ENCODE results near the gene NEURL4.
"Not testable (repeated sequence)": the region's sequence is repeated elsewhere in the genome, so short reads cannot be mapped to it uniquely, and the experiment has no call there.

Gene NEURL4

DNA sequence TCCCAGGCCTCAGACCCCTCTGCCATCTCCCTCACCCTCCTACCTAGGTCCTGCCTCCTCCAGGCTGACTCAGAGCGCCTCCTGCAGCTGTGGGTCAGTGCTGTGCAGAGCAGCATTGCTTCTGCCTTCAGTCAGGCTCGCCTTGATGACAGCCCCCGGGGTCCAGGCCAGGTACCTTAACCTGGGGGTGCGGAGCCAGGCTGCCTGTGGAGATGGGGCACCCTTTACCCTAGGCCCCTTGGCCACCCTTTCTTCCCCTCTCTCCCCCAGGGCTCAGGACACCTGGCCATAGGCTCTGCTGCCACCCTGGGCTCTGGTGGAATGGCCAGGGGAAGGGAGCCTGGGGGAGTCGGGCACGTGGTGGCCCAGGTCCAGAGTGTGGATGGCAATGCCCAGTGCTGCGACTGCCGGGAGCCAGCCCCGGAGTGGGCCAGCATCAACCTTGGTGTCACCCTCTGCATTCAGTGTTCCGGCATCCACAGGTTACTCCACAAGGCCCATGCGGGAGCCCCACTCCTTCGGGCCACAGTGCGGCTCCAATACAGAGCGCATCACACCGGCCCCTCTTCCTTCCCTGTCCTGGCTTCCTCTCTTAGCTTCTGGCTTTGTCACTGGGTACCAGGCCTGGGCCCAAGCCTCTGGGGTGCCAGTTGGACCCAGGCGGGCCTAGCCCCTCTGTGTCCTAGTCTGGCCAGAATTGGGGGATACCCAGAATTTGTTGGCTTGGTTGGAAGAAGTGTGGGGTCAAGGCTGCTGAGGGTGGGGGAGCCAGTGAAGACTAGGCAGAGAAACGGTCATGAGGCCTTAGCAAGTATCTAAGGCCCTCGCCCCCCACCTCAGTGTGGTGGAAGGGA is 17.9 kb upstream of the NEURL4 start:
- no peak for DNase-seq

GRCh38 chr17:7343250-7343649 is 14.1 kb upstream of the NEURL4 start:
- no peak for DNase-seq

DNA sequence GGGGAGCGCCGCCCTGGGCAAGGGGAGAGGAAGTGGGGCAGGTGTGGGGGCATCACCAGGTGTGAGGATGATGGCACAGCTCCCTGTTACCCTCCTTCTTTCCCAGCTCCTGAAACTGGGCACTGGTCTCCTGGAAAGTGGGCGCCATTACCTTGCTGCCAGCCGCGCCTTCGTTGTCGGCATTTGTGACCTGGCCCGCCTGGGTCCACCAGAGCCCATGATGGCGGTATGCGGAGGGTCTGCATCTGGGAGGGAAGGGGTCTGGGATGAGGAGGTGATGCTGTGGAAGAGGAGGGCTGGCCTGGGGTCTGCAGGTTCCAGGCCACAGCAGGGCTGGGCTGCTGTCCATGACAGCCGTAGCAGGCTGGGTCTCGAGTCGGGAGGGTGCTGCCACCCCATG is 12.7 kb upstream of the NEURL4 start:
- no peak for DNase-seq

GRCh38 chr17:7340179-7340578 is 11.0 kb upstream of the NEURL4 start:
- DNase-seq, result no peak

GRCh38 chr17:7337600-7337999 is 8.5 kb upstream of the NEURL4 start:
- DNase-seq, result not testable (repeated sequence)

GRCh38 chr17:7336240-7337175 is 7.4 kb upstream of the NEURL4 start, which contains the start of gene ACAP1:
Gene ACAP1 (plus strand): TSS chr17:7336529. CDS start chr17:7336735, 206 bp downstream.
- DNase-seq, result no peak

GRCh38 chr17:7335765-7336164 is 6.6 kb upstream of the NEURL4 start:
- not testable (repeated sequence) for DNase-seq

DNA sequence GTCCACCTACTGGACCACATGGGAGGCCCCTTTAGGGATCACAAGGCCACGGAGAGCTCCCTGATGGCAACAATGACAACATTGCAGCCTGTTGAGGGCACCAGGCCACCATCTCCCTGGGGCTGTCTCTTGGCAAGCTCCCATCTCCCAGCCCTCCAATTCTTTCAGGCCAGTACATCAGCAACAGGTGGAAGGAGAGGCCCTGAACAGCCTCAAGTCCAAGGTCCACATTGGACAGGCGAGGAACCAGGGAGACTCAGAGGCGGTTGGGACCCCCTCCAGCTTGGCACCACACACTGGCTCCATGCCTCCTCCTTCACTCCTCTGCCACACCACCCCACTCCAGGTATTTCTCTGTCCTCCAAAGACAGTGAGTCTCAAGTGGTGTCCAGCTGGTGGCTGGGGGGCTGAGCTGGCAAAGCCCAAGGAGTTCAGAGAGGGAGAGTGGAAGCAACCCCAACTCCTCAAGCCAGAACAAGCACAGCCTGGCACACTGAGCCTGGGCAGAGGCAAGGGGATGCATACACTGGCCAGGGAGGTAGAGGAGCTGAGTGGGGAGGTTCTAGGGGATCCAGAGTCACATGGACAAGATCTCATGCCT is 5.9 kb upstream of the NEURL4 start:
- DNase-seq, result no peak

GRCh38 chr17:7332600-7333069 is 3.5 kb upstream of the NEURL4 start:
- DNase-seq, result not testable (repeated sequence)

DNA sequence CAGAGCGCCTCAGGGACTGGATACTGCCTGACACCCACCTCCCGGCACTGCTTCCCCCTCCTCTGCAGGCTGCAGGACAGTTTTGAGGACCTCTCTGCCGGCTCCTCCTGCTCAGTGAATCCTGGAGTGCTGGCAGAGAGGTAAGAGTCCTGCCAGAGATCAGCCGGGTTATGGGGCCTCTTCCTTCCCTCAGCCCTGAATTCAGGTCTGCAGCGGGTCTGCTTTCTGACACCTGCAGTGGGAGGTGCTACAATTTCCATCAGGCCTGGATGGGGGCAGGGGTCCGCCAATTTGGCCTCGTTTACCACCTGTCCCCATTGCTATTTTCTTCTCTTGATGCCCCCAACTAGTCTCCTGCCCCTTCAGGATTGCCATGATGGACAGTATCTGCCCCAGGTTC is 3.0 kb upstream of the NEURL4 start:
- DNase-seq, result no peak

DNA sequence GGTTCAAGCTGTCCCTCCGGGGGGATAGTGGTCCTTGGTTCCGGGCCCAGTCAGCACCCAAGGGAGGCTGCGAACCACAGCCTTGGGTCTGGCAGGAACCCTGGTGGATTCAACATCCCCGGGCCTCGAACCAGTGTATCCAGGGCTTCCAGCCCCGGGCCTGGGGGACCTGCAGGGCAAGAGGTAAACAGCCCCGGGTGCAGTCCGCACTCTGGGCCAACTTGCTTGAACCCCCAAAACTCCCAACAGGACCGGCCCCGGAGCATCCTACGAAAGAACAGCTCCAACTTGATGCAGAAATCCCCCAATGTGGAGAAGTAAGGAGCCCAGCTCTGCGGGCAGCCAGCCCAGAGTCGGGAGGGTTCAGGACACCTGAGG is 1.5 kb upstream of the NEURL4 start:
- DNase-seq, result no peak

- peak; percentile 79 for DNase-seq
These were observed 982 bp upstream of the NEURL4 start for GRCh38 chr17:7329997-7330637.

- peak; percentile 98 for DNase-seq
These were observed 350 bp upstream of the NEURL4 start for GRCh38 chr17:7329374-7329996.

DNA sequence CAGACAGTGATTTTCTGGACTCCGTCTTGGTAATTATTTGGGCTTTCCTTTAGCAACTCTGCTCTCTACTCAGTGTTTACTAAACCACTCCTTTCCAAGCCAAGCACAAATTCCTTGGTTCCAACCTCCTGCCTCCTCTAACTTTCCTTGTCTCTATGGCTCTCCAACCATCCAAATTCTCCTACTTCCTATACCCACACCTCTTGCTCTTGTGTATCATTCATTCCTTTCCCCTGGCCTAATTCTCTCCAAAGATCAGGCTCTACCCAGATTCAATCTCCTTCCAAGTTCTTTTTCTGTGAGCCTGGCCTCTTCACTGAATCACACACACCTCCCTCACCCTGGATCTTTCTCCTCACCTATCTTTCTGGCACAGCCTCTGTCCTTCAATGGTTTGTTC is 1.1 kb downstream of the NEURL4 start:
- DNase-seq, result no peak

- DNase-seq, result no peak
These were observed 1.6 kb downstream of the NEURL4 start for GRCh38 chr17:7327501-7327900.

DNA sequence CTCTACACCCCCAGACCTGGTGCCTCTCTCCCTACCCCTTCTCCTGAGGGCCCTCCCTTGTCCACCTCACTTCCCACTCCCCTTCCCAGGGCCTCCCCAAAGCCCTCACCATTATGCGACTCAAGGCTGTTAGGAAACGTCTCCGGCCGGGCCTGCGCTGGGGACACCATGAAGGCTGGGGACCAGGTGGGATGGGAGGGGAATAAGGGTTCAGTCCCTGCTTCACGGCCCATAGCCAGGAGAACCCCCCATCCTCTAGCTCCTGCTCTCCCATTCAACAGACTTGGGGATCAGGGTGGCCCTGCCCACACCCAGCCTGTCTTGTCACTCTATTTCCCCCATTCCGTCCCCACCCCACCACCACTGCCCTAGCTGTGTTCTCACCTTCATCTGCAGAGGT is 2.1 kb downstream of the NEURL4 start:
- no peak for DNase-seq

DNA sequence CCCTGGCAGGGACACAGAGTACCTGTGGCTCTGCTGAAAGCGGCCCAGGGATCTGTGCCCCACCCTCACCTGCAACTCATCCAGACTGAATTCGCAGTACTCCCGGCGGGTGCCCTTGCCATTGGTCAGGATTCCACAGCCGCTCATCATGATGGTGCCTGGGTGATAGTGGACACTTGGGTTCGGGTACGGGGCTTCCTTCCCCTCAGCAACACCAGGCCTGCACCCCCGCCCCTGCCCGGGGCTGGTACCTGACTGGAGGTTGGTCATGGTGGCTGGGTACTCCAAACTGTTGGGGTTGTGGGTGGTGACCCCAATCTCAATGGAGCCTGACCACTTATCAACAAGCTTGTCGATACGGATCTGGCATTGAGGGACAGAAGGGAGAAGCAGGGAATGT is 2.9 kb downstream of the NEURL4 start:
- DNase-seq, result no peak

DNA sequence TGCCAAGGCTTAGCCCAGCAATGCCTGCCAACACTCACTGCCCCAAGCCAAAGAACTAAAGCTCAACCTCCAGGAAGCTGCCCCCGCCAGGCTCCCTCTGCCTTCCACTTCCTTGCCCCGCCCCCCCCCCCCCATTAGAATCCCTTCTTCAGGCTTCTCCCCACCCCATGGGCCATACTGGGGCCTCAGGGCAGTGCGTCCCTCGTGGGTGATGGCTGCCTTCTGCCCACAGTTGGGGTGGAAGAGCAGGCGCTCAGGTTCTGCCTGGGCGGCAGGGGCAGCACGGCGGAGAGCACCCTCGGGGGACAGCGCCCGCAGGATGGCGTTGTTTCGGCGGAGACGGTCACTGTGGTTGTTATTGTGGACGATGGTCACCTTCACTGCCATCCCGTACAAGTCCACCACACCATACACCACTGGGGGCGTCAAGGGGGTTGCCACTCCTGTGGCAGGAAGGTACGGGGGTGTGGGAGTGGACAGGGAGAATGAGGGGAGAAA is 4.1 kb downstream of the NEURL4 start:
- no peak for DNase-seq

- no peak for DNase-seq
These were observed 4.7 kb downstream of the NEURL4 start for GRCh38 chr17:7324438-7324779.

GRCh38 chr17:7323731-7324437 is 5.3 kb downstream of the NEURL4 start:
- DNase-seq, result no peak

- DNase-seq, result no peak
These were observed 6.5 kb downstream of the NEURL4 start for GRCh38 chr17:7322520-7323194.

All from NCI-H69 (cell line).